IMR-90 (cell line): ENCODE data around the gene GLS.

Experiments
- CHD1 ChIP-seq: IDR thresholded peaks from 2 replicates; pipeline ENCODE4 v1.6.1; 2012; ENCODE audit warnings: low read depth, low read length, improper control_type of control experiment
- CTCF ChIP-seq: conservative IDR thresholded peaks from 2 replicates; pipeline ENCODE4 v1.5.1; 2012; ENCODE audit warnings: mild to moderate bottlenecking, low read depth, low read length, improper control_type of control experiment
- POLR2A ChIP-seq: IDR thresholded peaks from 2 replicates; pipeline ENCODE4 v1.6.1; 2012; ENCODE audit warnings: mild to moderate bottlenecking, low read depth, low read length

- TF ChIP-seq CTCF (no peak), CHD1 (no peak), POLR2A (no peak)
Measured at GRCh38 chr2:191008286-191008685, 127.7 kb downstream of the GLS start.
